CD4-positive, CD25-positive, alpha-beta regulatory T cell (primary cell): ENCODE data around the gene FAM20A. TPM values are rescaled to one million over a fixed set of nuclear protein-coding genes. Genes with fewer than 3 reads are reported as not detected.

Source experiments
- ATAC-seq, 2 donors: fragments of 150-1000 bp; cut with Tn5 transposase; one replicate each; pipeline ENCODE4 v1.10.0; 2021; ENCODE audit warnings: low read depth in 2 of 2, moderate number of reproducible peaks in 2 of 2, moderate library complexity in 1 of 2
- DNase-seq, 3 donors: peaks; one replicate each; pipeline versions ENCODE4 v3.0.0 to v3.0.0-alpha.2; 2012 to 2022; ENCODE audit warnings: mixed read lengths in 1 of 3
- H3K27ac ChIP-seq: one replicate; pipeline ENCODE4 v1.7.0; 2013; ENCODE audit warnings: mild to moderate bottlenecking, low read length; ENCODE audit not compliant: insufficient read depth, poor library complexity, severe bottlenecking
- H3K27me3 ChIP-seq: one replicate; pipeline ENCODE4 v1.7.0; 2013; ENCODE audit warnings: low read length; ENCODE audit not compliant: control insufficient read depth, insufficient read depth
- H3K36me3 ChIP-seq: one replicate; pipeline ENCODE4 v1.7.0; 2013; ENCODE audit warnings: mild to moderate bottlenecking, low read length, moderate library complexity; ENCODE audit not compliant: control insufficient read depth, insufficient read depth
- H3K4me1 ChIP-seq: 2 replicates; pipeline ENCODE4 v1.7.0; 2013; ENCODE audit warnings: mild to moderate bottlenecking, low read length; ENCODE audit not compliant: insufficient read depth, control insufficient read depth, poor library complexity, severe bottlenecking
- H3K4me3 ChIP-seq: one replicate; pipeline ENCODE4 v1.7.0; 2013; ENCODE audit warnings: low read depth, mild to moderate bottlenecking, low read length, moderate library complexity
- H3K9me3 ChIP-seq, 2 experiments: 1 replicate in 1 of 2; 2 replicates in 1 of 2; pipeline ENCODE4 v1.7.0; 2013; ENCODE audit warnings: low read length in 2 of 2, mild to moderate bottlenecking in 1 of 2, moderate library complexity in 1 of 2; ENCODE audit not compliant: control insufficient read depth in 2 of 2
- H3K27ac Mint-ChIP-seq, 3 donors: one replicate each; pipeline ENCODE4 v1.8.0; 2020 to 2022; ENCODE audit warnings: mild to moderate bottlenecking in 3 of 3, mixed read lengths in 3 of 3, moderate library complexity in 2 of 3
- H3K27me3 Mint-ChIP-seq: one replicate; pipeline ENCODE4 v1.8.0; 2022; ENCODE audit warnings: mild to moderate bottlenecking, mixed read lengths
- H3K36me3 Mint-ChIP-seq: one replicate; pipeline ENCODE4 v1.8.0; 2020; ENCODE audit warnings: mixed read lengths
- H3K4me1 Mint-ChIP-seq, 4 donors: one replicate each; pipeline ENCODE4 v1.8.0; 2020 to 2022; ENCODE audit warnings: mixed read lengths in 4 of 4, mild to moderate bottlenecking in 1 of 4
- H3K4me3 Mint-ChIP-seq, 4 donors: one replicate each; pipeline ENCODE4 v1.8.0; 2020 to 2022; ENCODE audit warnings: mild to moderate bottlenecking in 4 of 4, mixed read lengths in 4 of 4, moderate library complexity in 3 of 4
- H3K9me3 Mint-ChIP-seq, 7 donors: one replicate each; pipeline ENCODE4 v1.8.0; 2020 to 2022; ENCODE audit warnings: mixed read lengths in 7 of 7, mild to moderate bottlenecking in 3 of 7, moderate library complexity in 2 of 7
- polyA plus RNA-seq, 4 donors: library from polyadenylated mRNA; unstranded; fragments of 300-500 nt; fragmentation: Illumina TruSeq; gene quantifications; one replicate each; pipeline ENCODE4 v1.2.3, GENCODE V29; 2021
- total RNA-seq: library from RNA; stranded (reverse); gene quantifications from one replicate; pipeline ENCODE4 v1.2.3, GENCODE V29; 2022

FAM20A gene
- total and polyA plus RNA-seq, 5 donors from 2014 or later = 0.11 TPM; not detected in 4

GRCh38 chr17:68606451-68607307 lies 5.5 kb upstream of the FAM20A start:
- H3K27ac Mint-ChIP-seq = no peak overlapping the region

GRCh38 chr17:68605914-68606313 lies 4.7 kb upstream of the FAM20A start:
- peaks cover 0 to 5% (median 0%) of the 10 kb centered on the region in 4 donors for H3K4me1 Mint-ChIP-seq
- H3K27me3 Mint-ChIP-seq = peaks cover 31% of the 10 kb centered on the region
- H3K36me3 Mint-ChIP-seq = no peaks in the 10 kb centered on the region

More at GRCh38 chr17:68606451-68607307, 5.5 kb upstream of the FAM20A start:
- peaks cover 17% of the 10 kb centered on the region for H3K27me3 ChIP-seq
- H3K4me3 ChIP-seq = no peak overlapping the region
- Mint-ChIP-seq H3K4me3 (no peak overlapping the region), H3K9me3 (peaks cover 0 to 39% (median 15%) of the 10 kb centered on the region in 7 donors), H3K4me1 (peaks cover 0 to 2% (median 0%) of the 10 kb centered on the region in 4 donors), H3K27me3 (peaks cover 29% of the 10 kb centered on the region), H3K36me3 (no peaks in the 10 kb centered on the region)
- H3K9me3 ChIP-seq = peaks cover 31 to 36% of the 10 kb centered on the region in 2 experiments
- no peaks in the 10 kb centered on the region for H3K4me1 ChIP-seq
- no peaks in the 10 kb centered on the region for H3K36me3 ChIP-seq
- no peak overlapping the region for H3K27ac ChIP-seq
- ATAC-seq (no peak), DNase-seq (no peak)

DNA sequence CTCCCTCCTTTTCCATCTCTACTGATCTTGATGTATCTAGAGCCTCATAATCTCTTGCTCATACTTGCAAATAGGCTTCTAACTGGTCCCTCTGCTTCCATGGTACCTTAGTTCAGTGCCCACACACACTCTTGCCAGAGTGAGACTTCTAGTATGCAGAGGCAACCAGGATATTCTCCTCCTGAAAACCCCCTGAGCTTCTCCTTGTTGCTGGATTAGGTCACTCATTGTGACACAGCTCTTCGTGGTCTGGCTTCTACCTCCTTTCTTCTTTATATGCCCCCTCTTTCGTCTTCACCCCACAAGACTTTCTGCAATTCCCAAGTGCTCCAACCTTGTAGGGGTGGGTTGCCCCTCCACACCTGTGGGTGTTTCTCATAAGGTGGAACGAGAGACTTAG lies 2.5 kb upstream of the FAM20A start:
- DNase-seq (no peak), ATAC-seq (no peak)
- peaks cover 0 to 18% (median 6%) of the 10 kb centered on the region in 7 donors for H3K9me3 Mint-ChIP-seq
- H3K27ac Mint-ChIP-seq = peak overlapping the region in 1 of 3 donors; percentile 78
- no peak overlapping the region for H3K27ac ChIP-seq
- no peaks in the 10 kb centered on the region for H3K36me3 ChIP-seq
- peaks cover 24% of the 10 kb centered on the region for H3K27me3 ChIP-seq
- H3K36me3 Mint-ChIP-seq = no peaks in the 10 kb centered on the region
- no peak overlapping the region for H3K4me3 ChIP-seq
- peaks cover 10% of the 10 kb centered on the region for H3K4me1 ChIP-seq
- peaks cover 0 to 10% (median 4%) of the 10 kb centered on the region in 4 donors for H3K4me1 Mint-ChIP-seq
- H3K4me3 Mint-ChIP-seq = no peak overlapping the region
- peaks cover 11% of the 10 kb centered on the region in 2 experiments for H3K9me3 ChIP-seq
- peaks cover 42% of the 10 kb centered on the region for H3K27me3 Mint-ChIP-seq

More at GRCh38 chr17:68605914-68606313, 4.7 kb upstream of the FAM20A start:
- DNase-seq (no peak), ATAC-seq (no peak)
- Histone ChIP-seq H3K4me1 (no peaks in the 10 kb centered on the region), H3K36me3 (no peaks in the 10 kb centered on the region), H3K4me3 (no peak overlapping the region), H3K27ac (no peak overlapping the region), H3K9me3 (peaks cover 31 to 34% of the 10 kb centered on the region in 2 experiments), H3K27me3 (peaks cover 19% of the 10 kb centered on the region)
- Mint-ChIP-seq H3K4me3 (no peak overlapping the region), H3K9me3 (peaks cover 0 to 36% (median 14%) of the 10 kb centered on the region in 7 donors), H3K27ac (no peak overlapping the region)

- no peak overlapping the region for H3K27ac Mint-ChIP-seq
- Histone ChIP-seq H3K27ac (no peak overlapping the region), H3K4me3 (no peak overlapping the region), H3K36me3 (no peaks in the 10 kb centered on the region), H3K9me3 (peaks cover 7 to 8% of the 10 kb centered on the region in 2 experiments), H3K4me1 (peaks cover 10% of the 10 kb centered on the region), H3K27me3 (peaks cover 27% of the 10 kb centered on the region)
- peaks cover 0 to 15% (median 6%) of the 10 kb centered on the region in 7 donors for H3K9me3 Mint-ChIP-seq
- H3K27me3 Mint-ChIP-seq = peaks cover 48% of the 10 kb centered on the region
- H3K4me1 Mint-ChIP-seq = peaks cover 0 to 10% (median 4%) of the 10 kb centered on the region in 4 donors
- H3K36me3 Mint-ChIP-seq = no peaks in the 10 kb centered on the region
- no peak for DNase-seq
- ATAC-seq = no peak
- H3K4me3 Mint-ChIP-seq = no peak overlapping the region
Measured at GRCh38 chr17:68603027-68603426, 1.9 kb upstream of the FAM20A start.

DNA sequence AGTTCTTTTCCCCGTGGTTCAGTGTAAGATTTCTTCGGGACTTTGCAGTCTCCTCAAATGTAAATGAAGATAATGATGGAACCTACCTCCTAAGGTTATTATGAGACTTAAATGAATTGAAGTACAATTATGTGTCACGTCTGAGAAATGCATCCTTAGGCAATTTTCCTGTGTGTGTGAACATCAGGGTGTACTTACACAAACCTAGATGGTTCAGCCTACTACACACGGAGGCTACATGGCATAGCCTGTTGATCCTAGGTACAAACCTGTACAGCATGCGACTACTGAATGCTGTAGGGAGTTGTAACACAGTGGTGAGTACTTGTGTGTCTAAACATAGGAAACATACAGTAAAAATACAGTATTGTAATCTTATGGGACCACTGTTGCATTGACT lies 1.1 kb upstream of the FAM20A start:
- Histone ChIP-seq H3K4me1 (peaks cover 10% of the 10 kb centered on the region), H3K27me3 (peaks cover 27% of the 10 kb centered on the region), H3K4me3 (no peak overlapping the region), H3K9me3 (peaks cover under 1 to 2% of the 10 kb centered on the region in 2 experiments), H3K36me3 (no peaks in the 10 kb centered on the region), H3K27ac (no peak overlapping the region)
- peaks cover 0 to 8% (median 3%) of the 10 kb centered on the region in 7 donors for H3K9me3 Mint-ChIP-seq
- ATAC-seq (no peak), DNase-seq (no peak)
- H3K4me3 Mint-ChIP-seq = no peak overlapping the region
- H3K4me1 Mint-ChIP-seq = peaks cover 0 to 10% (median 4%) of the 10 kb centered on the region in 4 donors
- no peak overlapping the region for H3K27ac Mint-ChIP-seq
- peaks cover 56% of the 10 kb centered on the region for H3K27me3 Mint-ChIP-seq
- H3K36me3 Mint-ChIP-seq = no peaks in the 10 kb centered on the region

GRCh38 chr17:68601565-68602288 lies 560 bp upstream of the FAM20A start:
- H3K4me1 Mint-ChIP-seq = peaks cover 0 to 10% (median 4%) of the 10 kb centered on the region in 4 donors
- H3K27ac ChIP-seq = no peak overlapping the region
- peaks cover 27% of the 10 kb centered on the region for H3K27me3 ChIP-seq
- peaks cover 10% of the 10 kb centered on the region for H3K4me1 ChIP-seq
- no peak overlapping the region for H3K4me3 ChIP-seq
- no peaks in the 10 kb centered on the region for H3K36me3 ChIP-seq
- no peak for DNase-seq
- no peak for ATAC-seq
- peak overlapping the region in 1 of 4 donors; percentile 17 for H3K4me3 Mint-ChIP-seq
- no peak overlapping the region for H3K27ac Mint-ChIP-seq
- no peaks in the 10 kb centered on the region for H3K36me3 Mint-ChIP-seq
- H3K9me3 ChIP-seq = no peaks in the 10 kb centered on the region
- H3K27me3 Mint-ChIP-seq = peaks cover 60% of the 10 kb centered on the region
- H3K9me3 Mint-ChIP-seq = peaks cover 0 to 6% (median 2%) of the 10 kb centered on the region in 7 donors

DNA sequence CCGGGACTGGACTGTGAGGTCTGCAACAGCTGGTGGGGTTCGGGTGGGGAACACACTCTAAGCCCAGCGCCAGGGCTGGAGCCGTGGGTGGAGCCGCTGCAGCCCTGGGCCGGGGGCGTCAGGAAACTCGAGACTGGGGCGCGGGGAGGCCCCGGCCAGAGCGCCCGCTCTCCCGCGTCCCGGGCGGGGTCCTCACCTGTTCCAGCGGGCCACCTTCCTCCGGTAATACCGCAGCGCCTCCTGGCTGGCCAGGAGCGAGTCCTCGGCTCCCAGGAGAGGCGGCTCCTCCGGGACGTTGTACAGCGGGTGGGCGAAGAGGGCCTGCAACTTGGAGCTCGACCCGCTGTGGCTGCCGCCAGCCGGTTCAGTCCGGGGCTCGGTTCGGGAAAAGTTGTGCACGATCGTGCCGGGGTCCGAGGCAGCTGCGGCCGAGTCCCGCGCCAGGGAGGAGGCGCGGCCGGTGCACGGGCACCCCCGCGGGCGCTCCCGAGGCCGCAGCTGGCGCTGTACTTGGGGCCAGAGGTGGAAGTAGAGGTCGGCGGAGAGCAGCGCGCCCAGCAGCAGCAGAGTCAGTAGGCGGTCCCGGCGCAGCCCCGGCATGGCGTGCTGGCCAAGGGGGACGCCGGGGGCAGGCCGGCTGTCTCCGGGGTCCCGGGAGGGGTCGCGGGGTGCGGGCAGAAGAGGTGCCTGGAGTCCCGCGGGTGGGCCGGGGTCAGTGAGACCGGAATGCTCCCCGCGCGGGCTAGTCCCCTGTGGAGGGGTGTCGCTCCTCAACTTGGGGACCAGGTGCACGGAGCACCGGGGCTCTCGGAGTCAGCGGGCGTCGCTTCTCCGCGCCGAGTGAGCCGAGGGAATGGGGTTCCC lies 868 bp downstream of the FAM20A start:
- peaks cover 27% of the 10 kb centered on the region for H3K27me3 ChIP-seq
- Mint-ChIP-seq H3K27ac (no peak overlapping the region), H3K4me1 (peaks cover 0 to 10% (median 4%) of the 10 kb centered on the region in 4 donors), H3K27me3 (peaks cover 55% of the 10 kb centered on the region), H3K4me3 (no peak overlapping the region), H3K36me3 (no peaks in the 10 kb centered on the region), H3K9me3 (peaks cover 0 to 3% (median 0%) of the 10 kb centered on the region in 7 donors)
- DNase-seq (no peak), ATAC-seq (no peak)
- no peaks in the 10 kb centered on the region for H3K9me3 ChIP-seq
- peaks cover 10% of the 10 kb centered on the region for H3K4me1 ChIP-seq
- H3K27ac ChIP-seq = no peak overlapping the region
- H3K36me3 ChIP-seq = no peaks in the 10 kb centered on the region
- H3K4me3 ChIP-seq = no peak overlapping the region
